Suppressor macrophage treated with lipopolysaccharide for 4 hours (primary cell): ENCODE measurements around the gene PDGFRA.
A peak's percentile ranks its signal among the peaks of the same experiment; 100 is the strongest.

Experiments
- DNase-seq: peaks from one replicate; pipeline ENCODE4 v3.0.0-alpha.2; 2020

Gene PDGFRA

GRCh38 chr4:54228961-54229501 is at the start of gene PDGFRA:
Gene PDGFRA, plus strand, starts transcription at chr4:54229293. Its CDS starts 29,476 bp downstream, at chr4:54258769.
- DNase-seq = no peak

GRCh38 chr4:54184581-54184980 is 44.5 kb upstream of the PDGFRA start:
- DNase-seq = no peak

- no peak for DNase-seq
Measured at GRCh38 chr4:54185044-54185780, 43.9 kb upstream of the PDGFRA start.

- DNase-seq = no peak
Measured at GRCh38 chr4:54185866-54186265, 43.2 kb upstream of the PDGFRA start.

- DNase-seq = no peak
Measured at GRCh38 chr4:54186371-54186770, 42.7 kb upstream of the PDGFRA start.

- peak; percentile 35 for DNase-seq
Measured at GRCh38 chr4:54187148-54187547, 41.9 kb upstream of the PDGFRA start.

GRCh38 chr4:54189140-54189539 is 40.0 kb upstream of the PDGFRA start:
- DNase-seq = no peak

- DNase-seq = no peak
Measured at GRCh38 chr4:54192811-54193210, 36.3 kb upstream of the PDGFRA start.

- DNase-seq = no peak
Measured at GRCh38 chr4:54197926-54198325, 31.2 kb upstream of the PDGFRA start.

GRCh38 chr4:54199919-54200318 is 29.2 kb upstream of the PDGFRA start:
- no peak for DNase-seq

GRCh38 chr4:54209617-54210016 is 19.5 kb upstream of the PDGFRA start:
- no peak for DNase-seq

GRCh38 chr4:54213001-54213400 is 16.1 kb upstream of the PDGFRA start:
- DNase-seq = no peak

GRCh38 chr4:54213761-54214160 is 15.3 kb upstream of the PDGFRA start:
- DNase-seq = peak; percentile 44

- DNase-seq = no peak
Measured at GRCh38 chr4:54215379-54216077, 13.6 kb upstream of the PDGFRA start.

- DNase-seq = peak; percentile 87
Measured at GRCh38 chr4:54217642-54218495, 11.2 kb upstream of the PDGFRA start.

- no peak for DNase-seq
Measured at GRCh38 chr4:54218736-54219135, 10.4 kb upstream of the PDGFRA start.

- DNase-seq = no peak
Measured at GRCh38 chr4:54224996-54225597, 4.0 kb upstream of the PDGFRA start.

- DNase-seq = no peak
Measured at GRCh38 chr4:54225598-54226403, 3.3 kb upstream of the PDGFRA start.

GRCh38 chr4:54226404-54227255 is 2.5 kb upstream of the PDGFRA start:
- peak; percentile 44 for DNase-seq

GRCh38 chr4:54227256-54228055 is 1.6 kb upstream of the PDGFRA start:
- DNase-seq = no peak
